GM19025 (cell line): Measurements from ENCODE around the gene SEPTIN1.

Experiments
- ATAC-seq: cut with Tn5 transposase; IDR thresholded peaks from one replicate; pipeline ENCODE4 v1.9.1; 2021; ENCODE audit warnings: mild to moderate bottlenecking, low read depth, moderate library complexity; ENCODE audit not compliant: unreplicated experiment

SEPTIN1 gene

DNA sequence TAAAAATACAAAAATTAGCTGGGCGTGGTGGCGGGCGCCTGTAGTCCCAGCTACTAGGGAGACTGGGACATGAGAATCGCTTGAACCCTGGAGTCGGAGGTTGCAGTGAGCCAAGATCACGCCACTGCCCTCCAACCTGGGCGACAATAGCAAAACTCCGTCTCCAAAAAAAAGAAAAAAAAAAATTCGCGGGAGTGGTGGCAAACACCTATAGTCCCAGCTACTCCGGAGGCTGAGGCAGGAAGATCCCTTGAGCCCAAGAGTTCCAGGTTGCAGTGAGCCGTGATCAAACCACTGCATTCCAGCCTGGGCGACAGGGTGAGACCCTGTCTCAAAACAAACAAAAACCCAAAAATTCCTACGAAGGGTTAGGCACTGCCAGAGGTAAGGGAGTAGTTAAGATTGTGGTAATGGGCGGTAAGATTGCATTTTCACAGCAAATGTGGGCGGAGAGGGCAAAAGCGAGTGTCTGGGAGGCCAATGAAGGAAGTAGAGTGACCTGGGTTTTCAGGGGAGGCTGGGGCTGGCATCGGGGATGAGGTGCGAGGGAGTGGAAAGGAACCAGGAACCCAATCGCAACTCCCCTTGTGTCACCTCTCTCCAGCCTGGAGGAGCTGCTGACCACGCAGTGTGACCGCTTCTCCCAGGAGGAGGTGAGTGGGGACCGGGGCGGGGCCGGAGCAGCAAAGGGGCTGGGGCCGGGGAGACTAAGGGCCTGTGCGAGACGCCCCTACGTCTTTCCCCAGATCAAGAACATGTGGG is 5.1 kb downstream of the SEPTIN1 start:
- ATAC-seq: no peak

DNA sequence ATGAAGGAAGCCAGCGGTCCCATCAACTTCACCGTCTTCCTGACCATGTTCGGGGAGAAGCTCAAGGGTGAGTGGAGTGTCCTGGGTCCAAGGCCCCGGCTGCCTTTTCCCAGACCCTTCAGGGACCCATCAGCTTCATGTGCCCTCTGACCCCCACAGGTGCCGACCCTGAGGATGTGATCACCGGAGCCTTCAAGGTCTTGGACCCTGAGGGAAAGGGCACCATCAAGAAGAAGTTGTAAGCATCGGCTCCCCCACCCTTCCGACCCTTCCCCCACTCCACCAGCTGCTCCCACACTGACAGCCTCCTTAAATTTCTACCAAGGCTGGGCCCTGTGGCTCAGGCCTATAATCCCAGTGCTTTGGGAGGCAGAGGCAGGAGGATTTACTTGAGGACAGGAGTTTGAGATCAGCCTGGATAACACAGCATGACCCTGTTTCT is 5.9 kb downstream of the SEPTIN1 start:
- ATAC-seq: no peak

DNA sequence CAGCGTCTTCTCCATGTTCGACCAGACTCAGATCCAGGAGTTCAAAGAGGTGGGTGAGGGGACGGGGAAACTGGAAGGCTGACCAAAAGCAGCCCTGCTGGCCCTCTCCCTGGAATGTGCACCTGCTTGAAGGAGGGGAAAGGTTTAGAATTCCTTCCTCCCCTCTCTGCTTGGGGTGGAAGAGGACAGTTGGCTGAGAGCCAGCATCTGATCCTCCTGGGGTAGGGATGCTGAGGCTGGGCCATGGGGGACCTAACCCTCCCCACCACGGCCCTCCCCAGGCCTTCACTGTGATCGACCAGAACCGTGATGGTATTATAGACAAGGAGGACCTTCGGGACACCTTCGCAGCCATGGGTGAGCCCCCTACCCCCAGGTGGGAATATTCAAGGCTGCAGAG is 6.5 kb downstream of the SEPTIN1 start:
- no peak for ATAC-seq

DNA sequence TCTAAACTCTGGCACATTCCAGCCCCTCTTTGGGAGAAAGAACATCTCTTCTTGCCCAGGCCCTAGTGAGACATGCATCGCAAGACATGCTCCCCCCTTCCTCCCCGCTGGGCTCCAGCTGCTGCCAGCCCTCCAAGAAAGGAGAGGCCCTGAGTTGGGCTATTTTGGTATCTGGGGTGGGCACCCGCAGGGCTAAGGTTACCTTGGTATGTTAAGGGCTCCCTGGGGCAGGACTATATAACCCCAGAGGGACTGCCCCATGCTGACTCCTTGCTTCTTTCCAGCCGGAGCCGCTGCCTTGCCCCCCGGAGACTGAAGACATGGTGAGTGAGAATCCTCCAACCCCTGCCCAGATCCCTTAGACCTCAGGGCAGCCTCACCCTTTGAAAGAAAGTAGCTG is 7.8 kb downstream of the SEPTIN1 start, which contains the start of gene MYL11:
Gene MYL11 (plus strand): TSS at position 265 of the 400 bp plus-strand sequence. CDS start 56 bp downstream, at position 321.
- no peak for ATAC-seq

DNA sequence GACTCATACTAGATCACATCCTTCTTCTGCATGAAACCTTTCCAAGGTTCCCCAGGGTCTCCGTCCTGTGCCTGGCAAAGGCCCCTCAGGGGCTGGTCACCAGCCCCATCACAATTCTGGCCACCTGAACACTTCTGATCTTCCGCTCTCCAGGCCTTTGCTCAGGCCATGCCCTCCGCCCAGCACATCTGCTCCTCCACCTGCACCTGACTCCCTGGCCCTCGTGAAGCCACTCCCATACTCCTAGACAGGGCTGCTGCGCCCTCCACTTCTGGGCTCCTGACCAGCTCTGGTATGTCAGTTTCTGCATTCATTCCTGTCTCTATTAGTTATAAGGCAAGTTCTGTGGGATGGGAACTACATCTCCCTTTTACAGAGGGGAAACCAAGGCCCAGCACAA is 9.6 kb downstream of the SEPTIN1 start:
- no peak for ATAC-seq

DNA sequence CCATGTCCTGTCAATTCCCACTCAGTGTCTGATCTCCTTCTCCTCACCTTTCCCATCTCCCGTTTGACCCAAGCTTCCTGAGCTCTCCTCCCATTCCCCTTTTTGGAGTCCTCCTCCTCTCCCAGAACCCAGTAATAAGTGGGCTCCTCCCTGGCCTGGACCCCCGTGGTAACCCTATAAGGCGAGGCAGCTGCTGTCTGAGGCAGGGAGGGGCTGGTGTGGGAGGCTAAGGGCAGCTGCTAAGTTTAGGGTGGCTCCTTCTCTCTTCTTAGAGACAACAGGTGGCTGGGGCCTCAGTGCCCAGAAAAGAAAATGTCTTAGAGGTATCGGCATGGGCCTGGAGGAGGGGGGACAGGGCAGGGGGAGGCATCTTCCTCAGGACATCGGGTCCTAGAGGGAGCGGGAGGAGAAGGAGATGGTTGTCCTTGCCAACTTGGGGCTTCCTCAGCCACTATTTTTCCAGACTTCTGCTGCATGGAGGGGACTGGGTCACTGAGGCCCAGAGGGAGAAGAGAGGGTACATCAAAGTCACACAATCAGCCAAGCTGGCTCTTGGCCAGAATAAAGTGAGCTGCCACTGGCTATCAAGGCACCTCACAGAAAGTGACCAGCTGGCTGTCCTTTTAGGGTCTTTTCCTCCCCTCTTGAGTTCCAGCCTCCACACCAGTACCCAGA is 10.2 kb downstream of the SEPTIN1 start:
- ATAC-seq: no peak

DNA sequence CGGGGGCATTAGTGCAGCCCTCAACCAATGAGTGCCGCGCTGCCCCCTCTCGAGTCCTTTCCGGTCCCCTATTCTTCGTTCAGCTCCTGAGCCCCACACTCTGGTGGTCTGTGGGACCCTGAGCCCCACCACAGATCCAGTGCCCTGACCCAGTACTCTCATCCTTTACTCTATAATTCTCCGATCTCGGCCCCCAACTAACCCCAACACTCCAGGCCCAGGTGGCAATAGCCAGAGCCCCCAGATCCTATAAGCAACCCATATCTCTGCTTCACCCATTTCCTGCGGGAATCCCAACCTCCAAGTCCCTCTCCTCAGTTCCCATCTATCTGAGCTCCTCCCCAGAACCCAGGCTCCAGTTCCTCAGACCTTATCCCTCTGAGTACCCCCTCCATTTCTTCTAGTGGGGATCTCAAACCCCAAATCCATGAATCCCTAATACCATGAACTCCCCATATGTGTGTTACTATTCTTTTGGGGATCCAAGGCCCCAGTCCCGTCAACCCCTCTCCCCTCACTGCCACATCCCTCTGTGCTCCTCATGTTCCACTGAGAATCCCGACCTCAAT is 11.0 kb downstream of the SEPTIN1 start:
- ATAC-seq: no peak

DNA sequence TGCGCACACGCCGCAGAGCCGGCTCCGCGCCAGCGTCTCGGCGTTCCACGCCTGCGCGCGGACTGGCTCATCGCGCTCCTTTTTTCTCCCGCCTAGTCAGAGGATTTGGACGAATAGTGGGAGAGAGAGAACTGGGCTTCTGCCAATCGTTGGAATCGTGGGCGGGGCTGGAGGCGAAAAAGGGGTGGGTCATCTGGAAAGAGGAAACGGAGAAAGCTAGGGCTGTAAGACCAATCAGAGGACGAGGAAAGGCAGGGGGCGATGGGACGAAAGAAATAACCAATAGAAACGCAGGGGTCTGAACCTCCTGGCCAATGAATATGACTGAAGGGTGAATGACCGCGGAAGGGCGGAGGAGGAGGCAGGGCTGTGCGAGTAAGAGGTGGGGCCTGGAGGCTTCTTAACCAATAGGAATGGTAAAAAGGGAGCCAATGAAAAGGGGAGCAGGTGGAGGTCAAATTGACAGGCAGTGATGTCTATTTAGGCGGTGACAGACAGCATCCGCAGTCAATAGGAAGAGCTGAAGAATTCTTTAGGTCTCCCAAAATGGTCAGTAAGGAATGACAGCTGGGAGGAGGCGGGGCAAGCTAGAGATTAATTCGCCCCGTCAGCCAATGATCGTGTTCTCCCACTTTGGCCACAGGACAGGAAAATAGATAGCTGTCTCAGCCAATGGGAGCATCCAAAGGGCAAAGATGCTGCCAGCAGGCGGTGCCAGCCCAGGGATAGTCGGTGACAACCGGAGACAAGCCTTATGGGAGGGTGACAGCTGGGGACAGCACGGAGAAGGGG is 11.7 kb downstream of the SEPTIN1 start, which contains the start of gene TBC1D10B:
Gene TBC1D10B (minus strand): TSS at position 39 of the 792 bp plus-strand sequence. CDS start 311 bp downstream, outside the sequence.
- peak; percentile 66 for ATAC-seq

DNA sequence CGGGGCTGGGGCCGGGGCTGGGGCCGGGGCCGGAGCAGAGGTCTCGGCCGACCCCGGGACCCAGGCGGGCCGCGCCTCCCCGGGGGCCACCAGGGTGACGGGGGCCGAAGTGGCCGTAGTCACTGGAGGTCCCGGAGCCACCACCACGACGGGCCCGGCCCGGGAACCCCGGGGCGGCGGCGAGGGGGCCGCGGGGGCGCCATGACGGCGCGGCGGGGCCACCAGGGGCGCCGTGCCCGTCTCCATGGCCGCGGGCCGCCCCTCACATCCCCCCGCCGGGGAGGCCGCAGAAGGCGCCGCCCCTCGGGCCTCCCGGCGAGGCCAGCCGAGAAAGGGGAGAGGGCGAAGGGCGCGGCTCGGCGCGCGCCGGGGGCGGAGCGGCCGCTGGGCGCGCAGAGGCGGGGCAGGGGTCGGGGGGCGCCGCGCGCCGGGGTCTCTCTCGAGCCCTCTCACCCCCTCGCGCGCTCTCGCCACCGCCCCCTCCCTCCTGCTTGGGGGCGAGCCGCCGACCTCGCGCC is 12.4 kb downstream of the SEPTIN1 start:
- ATAC-seq: peak; percentile 4

DNA sequence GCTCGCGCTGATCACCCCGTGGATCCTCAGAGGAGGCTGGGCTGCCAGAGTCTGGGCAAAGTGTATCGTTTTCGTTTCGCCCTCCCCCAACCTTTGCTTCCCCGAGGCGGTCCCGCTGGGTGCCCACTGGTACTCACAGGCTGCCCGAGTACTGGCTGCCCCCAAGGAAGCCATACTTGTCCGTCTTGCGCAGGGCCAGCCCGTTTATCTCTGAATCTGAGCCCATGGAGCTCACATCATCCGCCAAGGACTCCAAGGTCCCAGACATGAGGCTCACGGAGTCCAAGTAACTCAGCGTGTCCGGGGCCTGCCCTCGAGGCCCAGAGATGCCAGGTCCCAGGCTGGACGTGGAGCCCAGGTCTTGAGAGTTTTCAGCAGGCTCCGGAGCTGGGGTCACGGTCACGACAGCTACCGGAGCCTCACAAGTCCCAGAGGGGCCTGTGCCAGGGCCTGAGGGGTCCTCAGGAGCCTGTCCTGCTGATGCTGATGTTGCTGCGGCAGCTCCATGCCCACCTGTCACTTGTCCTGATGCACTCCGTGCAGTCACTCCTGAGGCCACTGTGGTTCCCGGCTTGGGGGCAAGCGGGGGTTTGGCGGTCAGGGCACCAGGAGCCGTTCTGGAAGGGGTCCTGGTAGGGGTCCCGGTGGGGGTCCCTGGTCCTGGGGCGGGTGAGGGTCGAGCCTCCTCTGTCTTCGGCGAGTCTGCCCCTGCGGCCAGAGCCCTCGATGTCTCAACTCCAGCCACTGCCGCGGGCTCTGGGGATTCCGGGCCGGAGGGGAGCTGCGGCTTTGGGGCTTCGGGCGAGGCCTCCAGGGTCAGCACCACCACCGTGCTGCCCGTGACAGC is 13.0 kb downstream of the SEPTIN1 start:
- no peak for ATAC-seq

DNA sequence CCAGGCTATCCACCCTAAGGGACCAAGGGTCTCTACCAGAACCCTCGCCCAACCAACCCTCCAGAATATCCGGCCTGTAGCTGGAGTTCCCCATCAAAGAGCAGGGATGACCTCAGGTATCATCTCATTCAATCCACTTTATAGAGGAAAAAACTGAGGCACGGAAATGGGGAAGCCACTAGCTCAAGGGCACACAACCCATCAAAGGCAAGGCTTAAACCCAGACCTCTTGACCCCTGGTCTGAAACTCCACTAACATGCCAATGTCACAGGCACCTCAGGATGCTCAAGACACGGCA is 13.6 kb downstream of the SEPTIN1 start:
- no peak for ATAC-seq

DNA sequence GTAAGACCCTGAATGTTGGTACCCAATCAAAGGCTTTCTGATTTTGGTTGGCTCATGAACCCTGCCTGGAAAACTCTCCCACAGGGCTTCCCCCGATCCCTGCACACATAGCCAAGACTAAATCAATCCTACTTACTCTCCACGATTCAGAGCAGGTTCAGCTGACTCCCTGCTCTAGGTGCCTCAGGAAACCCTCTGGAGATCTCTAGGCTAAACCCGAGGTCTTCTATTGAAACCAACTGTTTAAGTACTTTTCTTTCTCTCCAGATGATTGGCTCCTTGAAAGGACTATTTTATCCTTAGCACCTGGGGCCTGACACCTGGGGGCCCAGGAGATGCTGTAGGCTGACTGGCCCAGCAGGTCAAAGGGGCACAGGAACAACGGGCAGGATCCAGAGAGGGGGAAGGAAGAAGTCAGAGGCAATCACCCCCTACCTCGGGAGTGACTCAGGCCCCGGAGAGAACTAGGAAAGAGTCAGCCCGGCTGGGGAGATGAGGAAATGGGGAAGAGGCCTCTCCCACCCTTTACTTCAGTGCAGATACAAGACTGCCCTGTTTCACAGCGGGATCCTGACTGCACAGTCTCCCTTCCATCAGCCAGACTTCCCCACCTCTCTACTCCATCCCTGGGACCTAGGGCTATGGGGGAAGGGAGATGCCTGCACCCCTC is 14.1 kb downstream of the SEPTIN1 start:
- ATAC-seq: no peak

DNA sequence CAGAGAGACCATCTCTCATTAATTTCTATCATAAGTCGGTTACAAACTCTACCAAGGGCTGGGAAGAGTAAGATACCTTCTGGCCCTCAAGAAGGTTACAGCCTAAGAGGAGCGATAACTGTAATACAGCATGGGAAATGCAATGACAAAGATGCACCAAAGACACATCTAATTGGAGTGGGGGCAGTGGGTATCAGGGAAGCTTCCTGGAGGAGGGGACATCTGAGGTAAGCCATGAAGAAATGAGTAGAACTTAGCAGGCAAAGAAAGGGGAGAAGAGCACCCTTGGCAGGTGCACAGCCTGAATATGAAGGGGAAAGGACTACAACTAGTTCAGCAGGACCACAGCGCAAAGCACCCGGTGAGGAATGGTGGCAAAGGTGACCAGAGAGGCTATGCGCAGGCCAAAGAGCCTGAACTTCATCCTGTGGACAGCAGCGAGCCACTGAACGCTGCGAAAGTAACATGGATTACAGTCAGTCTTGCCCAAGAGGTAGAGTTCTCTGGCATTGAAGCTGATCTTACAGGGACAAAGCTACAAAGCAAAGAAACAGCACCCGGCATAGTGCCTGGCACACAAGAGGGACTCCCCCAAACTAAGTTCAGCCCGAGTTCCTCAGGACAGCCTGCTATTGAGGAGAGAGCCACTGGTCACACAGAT is 14.9 kb downstream of the SEPTIN1 start:
- ATAC-seq: no peak

DNA sequence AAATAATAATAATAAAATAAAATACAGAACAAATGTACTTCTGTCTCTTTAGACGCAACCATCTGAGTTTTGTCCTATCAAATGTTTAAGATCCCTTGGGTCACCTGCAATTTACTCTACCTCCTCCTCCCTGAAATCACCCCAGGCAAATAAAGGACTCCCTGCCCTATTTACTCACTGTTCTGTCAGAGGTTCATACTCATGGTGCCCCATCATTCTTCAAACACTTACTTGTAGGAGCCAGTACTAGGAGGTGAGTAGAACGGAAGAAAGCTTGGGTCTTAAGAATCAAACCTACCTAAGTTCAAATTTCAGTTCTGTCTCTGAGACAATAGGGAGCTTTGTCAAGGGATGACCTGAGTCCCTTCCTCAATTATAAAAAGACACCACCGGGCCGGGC is 15.8 kb downstream of the SEPTIN1 start:
- no peak for ATAC-seq

DNA sequence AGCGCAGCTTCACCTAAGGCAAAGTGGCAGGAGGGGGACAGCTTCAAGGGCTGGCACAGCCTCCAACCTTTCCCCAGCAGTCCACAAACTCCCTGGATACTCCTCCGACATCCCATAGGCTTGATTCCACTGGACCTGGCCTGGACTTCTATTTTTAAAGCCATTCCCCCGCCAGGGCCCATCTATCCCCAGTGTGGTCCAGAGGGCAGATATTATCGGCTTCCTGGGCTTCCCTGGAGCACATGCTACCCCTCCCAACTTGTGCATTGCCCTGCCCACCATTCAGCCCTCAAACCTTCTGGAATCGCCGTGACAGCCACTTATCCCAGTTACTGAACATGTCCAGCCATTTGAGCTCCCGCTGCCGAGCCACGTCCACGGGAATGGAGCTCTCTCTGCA is 17.2 kb downstream of the SEPTIN1 start:
- ATAC-seq: no peak

DNA sequence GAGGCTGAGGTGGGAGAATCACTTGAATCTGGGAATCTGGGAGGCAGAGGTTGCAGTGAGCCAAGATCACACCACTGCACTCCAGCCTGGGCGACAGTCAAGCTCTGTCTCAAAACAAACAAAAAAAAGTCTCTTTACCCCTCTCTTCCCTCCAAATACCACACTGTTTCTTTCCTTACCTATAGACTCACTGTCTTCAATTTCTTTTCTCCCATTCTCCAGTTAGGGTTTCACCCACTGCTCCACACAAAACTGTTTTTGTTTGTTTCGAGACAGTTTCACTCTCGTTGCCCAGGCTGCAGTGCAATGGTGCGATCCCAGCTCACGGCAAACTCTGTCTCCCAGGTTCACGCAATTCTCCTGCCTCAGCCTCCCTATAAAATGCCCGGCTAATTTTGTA is 21.2 kb downstream of the SEPTIN1 start:
- ATAC-seq: no peak

DNA sequence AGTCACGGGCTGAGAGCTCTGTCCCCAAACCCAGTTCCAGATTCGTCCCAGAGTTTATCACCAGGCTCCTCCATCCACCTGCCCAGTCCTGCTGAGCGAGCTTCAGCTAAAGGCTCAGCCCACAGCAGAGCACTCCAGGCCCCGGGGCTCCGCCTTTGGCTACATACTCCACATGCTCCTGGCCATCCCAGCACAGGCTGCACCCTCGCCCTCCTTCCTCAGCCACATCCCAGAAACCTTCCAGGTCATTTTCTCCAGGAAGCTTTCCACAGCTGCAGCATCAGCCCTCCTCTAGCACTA is 22.5 kb downstream of the SEPTIN1 start:
- ATAC-seq: no peak

DNA sequence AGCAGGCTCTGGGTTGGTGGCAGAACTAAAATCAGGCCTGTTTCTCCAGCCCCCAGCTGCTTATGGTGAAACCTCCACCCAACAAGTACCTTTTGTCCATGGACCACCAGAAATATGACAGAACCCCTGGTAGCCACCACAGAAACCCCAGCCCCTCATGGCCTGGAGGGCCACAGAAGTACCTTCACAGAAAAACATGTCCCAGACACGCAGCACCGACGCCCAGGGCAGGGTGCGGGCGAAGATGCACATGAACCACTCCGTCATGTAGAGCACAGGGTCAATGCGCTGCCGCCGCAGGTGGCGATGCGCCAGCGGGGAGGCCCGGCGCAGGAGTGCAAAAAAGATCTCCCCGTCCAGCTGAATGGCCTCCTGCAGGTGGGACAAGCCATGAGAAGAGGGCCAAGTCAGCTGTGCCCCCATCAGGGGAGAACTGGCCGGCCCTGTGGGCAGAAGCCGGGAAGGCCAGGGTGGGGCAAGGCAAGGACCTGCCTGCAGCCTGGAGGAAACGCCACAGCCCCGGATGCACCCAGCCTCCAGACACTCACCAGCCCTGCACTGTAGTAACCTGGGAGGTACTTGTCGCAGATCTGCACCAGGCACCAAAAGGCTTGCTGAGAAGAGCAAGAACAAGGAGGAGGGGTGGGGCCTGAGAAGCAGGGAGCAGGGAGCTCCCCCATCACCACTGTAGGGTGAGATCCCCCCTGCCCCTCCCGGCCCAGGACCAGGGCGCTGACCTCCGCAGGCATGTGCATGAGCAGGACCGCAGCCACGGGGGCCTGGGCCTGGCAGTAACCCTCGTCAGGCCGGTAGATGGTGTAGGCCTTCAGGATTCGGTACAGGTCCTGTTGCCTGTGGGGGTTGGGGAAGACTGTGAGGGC is 23.1 kb downstream of the SEPTIN1 start:
- no peak for ATAC-seq
